ENCODE measurements around the gene NDUFV2.

GRCh38 chr18:9139400-9140039, 37.0 kb downstream of the NDUFV2 start:
- TF ChIP-seq POLR2A (IDR thresholded peaks at IDR 0.05), result no peak
- TF ChIP-seq CTCF (IDR thresholded peaks at IDR 0.05), result no peak

All from esophagus squamous epithelium (tissue), 4 donors.